Activated CD4-positive, alpha-beta T cell treated with anti-CD3 and anti-CD28 coated beads, Interleukin-2, Interleukin-6, amounts not matched to agents 100 ng/mL and 50 ng/mL, durations not matched to agents 16 hours and 8 hours (primary cell): ENCODE results near the gene FOXL1.

Experiments
- DNase-seq: peaks from one replicate; pipeline ENCODE4 v3.0.0-alpha.2; 2020

FOXL1 gene

GRCh38 chr16:86608301-86608747 lies 30.0 kb downstream of the FOXL1 start:
- no peak for DNase-seq

DNA sequence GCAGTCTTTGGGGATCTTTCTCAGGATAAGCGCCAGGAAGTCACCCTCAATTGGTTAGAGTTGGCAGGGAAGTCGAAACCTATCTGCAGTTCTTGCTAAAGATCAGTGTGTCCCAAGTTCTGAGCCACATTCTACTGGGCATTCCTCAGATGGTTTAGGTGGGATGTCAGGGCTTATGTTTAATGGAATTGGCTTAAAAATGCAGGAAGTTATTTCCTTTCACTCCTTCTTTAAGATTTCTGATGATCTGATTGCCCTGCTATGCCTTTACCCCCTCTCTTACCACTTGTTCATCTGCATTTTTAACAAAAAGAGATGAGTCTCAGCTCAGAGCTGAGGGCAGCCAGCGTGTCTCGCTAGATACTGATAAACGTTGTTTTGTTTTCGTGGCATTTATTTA lies 30.8 kb downstream of the FOXL1 start:
- no peak for DNase-seq

- no peak for DNase-seq
These were observed 31.3 kb downstream of the FOXL1 start for GRCh38 chr16:86609661-86610060.

DNA sequence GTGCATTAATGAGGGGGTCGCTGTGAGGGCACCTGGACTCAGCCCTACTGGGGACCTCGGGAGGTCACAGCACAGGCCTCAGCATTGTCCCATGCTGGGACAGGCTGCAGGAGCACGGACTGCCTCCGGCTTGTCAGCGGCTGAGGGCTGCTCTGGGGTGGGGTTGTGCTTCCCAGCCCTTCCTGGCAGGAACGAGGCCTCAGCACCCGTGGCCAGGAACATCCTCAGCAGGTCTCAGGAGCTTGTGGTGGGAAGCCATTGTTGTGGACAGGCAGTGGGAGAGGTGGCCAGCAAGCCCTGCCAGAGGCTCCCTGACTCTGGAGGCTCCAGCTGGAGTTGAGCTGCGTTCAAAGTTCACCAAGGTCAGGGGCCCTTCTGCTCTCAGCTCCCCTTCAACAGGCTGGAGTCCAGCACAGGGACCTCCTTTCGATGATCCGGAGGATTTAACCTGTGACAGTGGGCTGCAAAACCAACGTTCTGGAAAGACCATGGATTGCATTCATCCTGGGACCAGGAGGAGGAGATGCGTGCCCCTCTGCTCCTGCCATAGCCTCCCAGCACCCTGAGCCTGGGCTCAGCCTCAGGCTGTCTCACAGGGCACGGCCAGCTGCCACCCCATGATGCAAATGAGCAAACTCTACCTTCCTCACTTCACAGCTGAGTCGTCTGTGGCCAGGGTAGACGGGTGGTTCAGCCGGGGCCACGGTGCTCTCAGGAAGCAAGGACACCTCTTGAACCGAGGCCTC lies 32.6 kb downstream of the FOXL1 start:
- DNase-seq: no peak

DNA sequence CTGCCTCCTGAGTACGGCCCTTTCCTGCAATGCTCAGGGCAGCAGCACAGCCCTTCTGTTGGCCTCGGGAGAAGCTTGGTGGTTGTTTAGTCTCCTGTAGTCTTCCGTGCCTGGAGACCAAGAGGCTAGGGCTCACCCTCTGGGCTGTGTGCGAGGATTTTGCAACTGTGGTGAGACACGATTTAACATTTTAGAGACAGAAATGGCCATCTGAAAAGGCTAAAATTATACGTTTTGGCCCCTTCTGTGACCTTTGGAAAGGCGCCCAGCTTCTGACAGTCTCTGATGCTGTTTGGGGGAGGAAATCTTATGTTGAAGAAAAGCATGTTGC lies 33.1 kb downstream of the FOXL1 start:
- DNase-seq: no peak

DNA sequence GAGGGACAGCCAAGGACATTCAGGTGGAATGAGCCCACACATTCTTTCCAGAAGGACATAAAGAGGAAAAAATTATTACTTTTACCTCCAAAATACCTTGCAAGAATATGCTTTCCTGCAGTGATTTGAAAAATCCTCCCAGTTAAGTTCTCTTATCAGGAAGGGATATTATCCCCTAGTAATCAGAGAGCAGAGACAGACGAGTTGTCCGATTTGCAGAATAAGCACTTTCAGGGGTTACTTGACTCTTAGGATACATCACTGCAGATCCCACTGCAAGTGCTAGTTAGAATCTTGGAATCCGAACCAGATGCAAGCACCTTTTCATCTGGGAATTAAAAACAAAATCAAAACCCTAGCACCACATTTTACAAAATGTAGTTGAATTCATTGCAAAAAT lies 33.6 kb downstream of the FOXL1 start:
- no peak for DNase-seq

DNA sequence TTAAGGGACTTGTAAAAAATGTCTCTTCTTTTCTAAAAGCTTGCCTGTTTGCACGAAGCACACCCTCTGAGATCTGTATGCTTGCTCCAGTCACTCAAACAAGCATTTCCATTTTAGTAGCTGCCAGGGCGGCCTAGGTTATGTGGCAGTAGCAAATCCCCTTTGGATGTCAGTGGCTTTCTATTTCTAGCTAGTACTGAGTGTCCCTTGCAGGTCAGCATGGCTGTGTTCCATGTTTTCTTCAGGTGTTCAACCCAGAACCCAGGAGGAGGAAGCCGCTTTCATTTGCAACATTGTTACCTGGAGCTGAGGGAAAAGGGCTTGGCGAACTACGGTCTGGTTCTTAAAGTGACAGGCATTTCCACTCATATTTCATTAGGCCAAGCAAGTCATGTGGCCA lies 36.4 kb downstream of the FOXL1 start:
- DNase-seq: no peak

DNA sequence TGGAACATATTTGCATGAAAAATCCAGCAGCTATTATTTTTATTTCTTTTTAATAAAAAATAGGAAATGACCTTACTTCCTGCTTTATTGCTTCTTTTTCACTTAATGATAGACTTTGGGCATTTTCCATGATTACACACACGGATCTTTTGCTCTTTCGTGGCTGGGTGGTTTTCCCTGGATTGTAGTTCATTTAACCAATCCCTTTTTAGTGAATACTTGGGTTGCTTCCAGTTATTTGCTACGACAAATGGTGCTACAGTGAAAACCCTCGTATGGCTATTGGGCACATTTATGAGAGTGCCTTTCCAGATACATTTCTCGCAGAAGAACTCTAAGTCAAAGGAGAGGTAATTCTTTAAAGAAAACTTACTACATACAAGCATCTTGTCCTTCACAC lies 38.6 kb downstream of the FOXL1 start:
- DNase-seq: no peak

DNA sequence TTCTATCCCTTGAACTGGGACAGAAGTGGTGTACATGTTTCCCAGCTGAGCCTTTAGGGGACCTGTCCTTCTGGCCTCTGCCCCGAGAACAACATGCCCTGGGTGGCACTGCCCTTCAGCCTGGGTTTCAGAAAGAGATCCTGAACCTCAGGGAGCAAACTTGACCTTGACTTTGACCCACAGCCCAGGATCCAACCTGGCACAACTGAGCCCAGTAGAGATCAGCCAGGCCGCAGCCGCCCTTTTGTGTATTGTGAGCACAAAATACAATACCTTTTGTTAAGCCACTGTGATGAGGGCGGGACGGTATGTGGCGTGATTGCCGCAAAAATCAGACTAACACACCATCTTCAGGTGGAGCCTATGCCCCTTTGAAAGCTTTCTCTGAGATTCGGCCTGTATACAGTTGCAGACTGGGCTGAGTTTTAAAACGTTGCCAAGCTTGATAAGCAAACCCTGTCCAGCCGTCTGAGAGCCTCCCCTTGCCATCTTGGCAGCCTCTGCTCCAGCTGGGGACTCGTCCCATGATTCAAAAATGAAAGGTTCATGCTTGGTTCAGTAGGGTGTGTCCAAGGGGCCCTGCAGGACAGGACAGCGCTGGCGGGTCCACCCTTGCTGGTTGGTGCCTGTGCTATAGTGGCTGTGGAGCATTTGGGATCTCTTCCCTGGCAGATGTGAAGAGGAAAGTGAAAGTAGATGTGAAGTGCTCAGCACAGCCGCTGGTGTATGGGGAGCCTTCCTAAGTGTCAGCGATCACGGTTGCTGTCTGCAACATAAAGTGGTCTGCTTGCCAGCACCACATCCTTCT lies 40.3 kb downstream of the FOXL1 start:
- no peak for DNase-seq

DNA sequence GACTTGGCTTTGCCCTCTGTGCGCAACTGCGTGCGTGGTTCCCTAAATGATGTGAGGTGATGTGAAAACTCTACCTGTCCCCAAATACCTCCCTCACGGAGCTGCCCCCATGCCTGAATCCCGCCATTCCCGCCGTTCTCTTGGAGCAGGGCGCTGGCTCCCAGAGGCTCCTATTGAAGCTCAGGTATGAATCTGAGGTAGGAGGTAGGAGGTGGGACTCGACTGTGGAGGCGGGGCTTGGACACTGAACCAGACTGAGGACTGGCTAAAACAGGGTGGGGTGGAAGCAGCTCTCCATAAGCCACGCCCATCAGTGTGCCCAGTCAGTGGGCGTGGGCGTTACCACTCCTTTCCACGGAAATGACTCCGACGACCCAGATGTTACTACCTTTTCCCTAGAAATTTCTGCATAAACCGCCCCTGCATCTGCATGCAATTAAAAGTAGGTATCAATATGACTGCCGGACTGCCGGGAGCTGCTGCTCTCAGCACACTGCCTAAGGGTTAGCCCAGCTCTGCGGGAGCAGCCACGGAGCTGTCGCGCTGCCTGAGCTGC lies 41.0 kb downstream of the FOXL1 start:
- DNase-seq: no peak

DNA sequence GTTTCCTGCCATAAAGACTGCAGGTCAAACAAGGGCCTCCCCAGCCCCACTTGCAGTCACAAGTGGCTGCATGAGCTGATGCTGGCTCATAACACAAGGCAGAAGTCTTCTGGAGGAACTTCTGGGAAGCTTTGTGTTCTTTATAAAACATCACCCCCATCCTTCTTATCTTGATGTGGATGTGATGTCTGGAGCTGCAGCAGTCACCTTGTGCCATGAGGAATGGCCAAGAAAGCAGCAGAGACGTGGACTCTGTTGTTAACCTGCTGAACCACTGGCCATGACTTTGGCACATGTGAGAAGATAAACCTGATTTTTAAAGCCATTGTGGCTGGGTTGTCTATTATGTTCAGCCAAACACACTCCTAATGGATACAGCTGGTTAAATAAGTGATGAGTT lies 41.8 kb downstream of the FOXL1 start:
- DNase-seq: no peak

DNA sequence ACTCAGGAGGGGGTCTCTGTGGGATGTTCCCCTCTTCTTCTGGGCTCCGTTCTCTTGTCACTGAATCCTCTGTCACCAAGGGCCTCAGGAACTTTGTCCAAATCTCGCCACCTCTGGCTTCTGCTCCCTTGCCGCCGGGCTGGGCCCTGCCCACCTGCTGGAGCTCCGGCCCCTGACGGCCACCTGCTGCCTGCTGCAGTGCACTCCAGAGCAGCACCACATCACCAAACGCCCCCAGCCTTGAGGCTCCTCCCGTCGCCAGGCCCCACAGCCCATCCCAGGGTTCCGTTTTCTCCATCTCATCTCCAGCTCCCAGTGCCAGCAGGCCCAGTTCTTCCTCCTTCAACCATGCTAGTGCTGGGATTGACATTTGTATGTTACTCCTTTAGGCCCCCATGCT lies 43.6 kb downstream of the FOXL1 start:
- DNase-seq: no peak

- DNase-seq: no peak
These were observed 44.6 kb downstream of the FOXL1 start for GRCh38 chr16:86622700-86623615.

DNA sequence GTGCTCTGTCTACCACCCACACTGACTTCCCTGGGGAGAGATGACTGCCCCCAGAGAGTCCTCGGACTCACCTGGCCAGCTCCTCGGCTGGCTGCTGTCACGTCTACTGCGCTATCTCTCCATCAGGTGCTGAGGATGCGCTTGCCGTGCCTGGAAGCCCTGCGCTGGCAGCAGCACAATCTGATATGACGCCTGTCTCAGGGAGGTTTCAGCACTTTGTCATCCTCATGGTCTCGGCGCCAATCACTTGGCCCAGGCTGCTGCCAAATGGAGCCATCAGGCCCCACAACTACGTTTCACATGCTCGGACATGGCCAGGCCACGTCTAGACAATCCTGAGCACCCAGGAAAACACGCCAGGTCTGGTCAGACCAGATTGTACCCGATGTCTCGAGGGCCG lies 46.7 kb downstream of the FOXL1 start:
- no peak for DNase-seq

- no peak for DNase-seq
These were observed 47.5 kb downstream of the FOXL1 start for GRCh38 chr16:86625821-86626220.

DNA sequence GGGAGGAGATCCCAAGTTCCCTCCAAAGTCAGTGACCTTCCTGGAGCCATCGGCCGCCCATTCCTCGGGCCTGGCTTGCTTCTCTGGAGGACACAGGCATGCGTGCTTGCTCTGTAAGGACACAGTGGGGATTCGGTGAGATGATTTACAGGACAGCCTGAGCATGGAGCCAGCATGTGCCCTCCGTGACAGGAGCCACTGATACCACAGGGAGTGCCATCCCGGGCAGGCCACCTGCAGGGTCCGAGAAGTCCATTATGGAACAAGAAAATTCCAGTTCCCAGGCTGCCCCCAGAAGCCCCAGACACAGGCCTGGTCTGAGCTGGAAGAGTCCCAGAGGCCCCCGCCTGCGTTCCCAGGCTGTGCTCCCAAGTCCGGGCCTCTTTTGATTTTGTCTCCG lies 47.9 kb downstream of the FOXL1 start:
- DNase-seq: no peak

GRCh38 chr16:86626966-86627365 lies 48.6 kb downstream of the FOXL1 start:
- no peak for DNase-seq

- no peak for DNase-seq
These were observed 50.3 kb downstream of the FOXL1 start for GRCh38 chr16:86628614-86629013.

DNA sequence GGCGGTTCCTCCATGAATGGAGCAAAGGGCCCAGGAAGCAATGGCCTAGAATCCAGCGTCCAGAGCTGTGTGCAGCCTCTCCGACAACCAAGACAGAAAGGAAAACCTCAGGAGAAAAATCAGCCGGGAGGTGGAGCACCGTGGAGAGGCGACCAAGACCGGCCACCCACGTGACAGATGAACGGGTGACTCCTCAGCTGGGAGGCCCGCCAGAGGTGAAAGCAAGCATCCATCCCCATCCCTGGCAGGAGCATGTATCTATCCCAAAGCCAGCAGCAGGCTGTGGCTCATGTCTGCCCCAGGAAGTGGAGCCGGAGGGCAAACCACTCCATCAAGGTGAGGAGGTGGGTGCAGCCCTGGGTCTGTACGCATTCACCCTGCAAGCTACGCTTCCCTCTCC lies 52.1 kb downstream of the FOXL1 start:
- DNase-seq: no peak

DNA sequence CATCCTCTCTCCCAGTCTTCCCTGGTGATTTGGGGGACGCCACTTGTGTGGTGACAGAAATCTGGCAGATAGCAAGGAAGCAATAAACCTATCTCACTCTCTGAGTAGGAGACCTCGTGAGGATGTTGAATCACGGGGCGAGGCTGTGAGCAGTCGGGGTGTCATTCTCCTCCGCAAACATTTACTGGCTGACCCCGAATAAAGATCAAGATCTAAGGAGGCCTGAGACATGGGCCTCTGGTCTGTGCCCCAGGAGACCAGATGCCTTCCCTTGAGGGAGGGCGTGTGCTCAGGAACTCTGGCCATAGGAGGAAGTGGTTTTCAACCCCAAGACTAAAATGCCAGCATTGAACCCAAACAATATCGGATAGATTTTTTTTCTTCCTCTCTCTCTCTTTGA lies 53.1 kb downstream of the FOXL1 start:
- no peak for DNase-seq
